IPS DF 6.9 (cell line): ENCODE measurements around the gene IL15.

Experiments used
- DNase-seq: peaks from one replicate; pipeline ENCODE4 v3.0.0-alpha.2; 2013; ENCODE audit warnings: low read depth, low spot score
- H3K27ac ChIP-seq: one replicate; pipeline ENCODE4 v1.5.1; 2013; ENCODE audit warnings: low read length, control low read depth
- H3K27me3 ChIP-seq: 2 replicates; pipeline ENCODE4 v1.6.1; 2013; ENCODE audit warnings: mild to moderate bottlenecking, low read length; ENCODE audit not compliant: control insufficient read depth, insufficient read depth
- H3K36me3 ChIP-seq: 2 replicates; pipeline ENCODE4 v1.6.1; 2013; ENCODE audit warnings: low read length; ENCODE audit not compliant: control insufficient read depth, insufficient read depth
- H3K4me1 ChIP-seq: 2 replicates; pipeline ENCODE4 v1.6.1; 2013; ENCODE audit warnings: low read length; ENCODE audit not compliant: control insufficient read depth, insufficient read depth
- H3K4me3 ChIP-seq: 2 replicates; pipeline ENCODE4 v1.5.1; 2013; ENCODE audit warnings: mild to moderate bottlenecking, low read length
- H3K9me3 ChIP-seq: 2 replicates; pipeline ENCODE4 v1.6.1; 2013; ENCODE audit warnings: low read length, inconsistent platforms; ENCODE audit not compliant: control insufficient read depth, insufficient read depth
- WGBS: extraction: QIAGEN DNeasy Blood & Tissue Kit; methylation state at CpG from one replicate; pipeline ENCODE4 v1.1.7; 2013; ENCODE audit warnings: mixed read lengths, missing lambda C conversion rate; ENCODE audit not compliant: insufficient read length, insufficient coverage; 5-methylcytosine and 5-hydroxymethylcytosine counted together

The IL15 gene

GRCh38 chr4:141761926-141762325, 125.5 kb downstream of the IL15 start:
- Histone ChIP-seq H3K27ac (no peak overlapping the region), H3K27me3 (no peaks in the 10 kb centered on the region), H3K4me1 (0 out of 2 replicates have a peak, but pooled peaks cover 1% of the 10 kb centered on the region), H3K9me3 (no peaks in the 10 kb centered on the region), H3K4me3 (no peak overlapping the region), H3K36me3 (no peaks in the 10 kb centered on the region)
- DNase-seq, result no peak
- no CpG with 5 or more reads among the region's 2 CpGs for WGBS

- DNase-seq, result no peak
- WGBS, result no CpG with 5 or more reads among the region's 2 CpGs
Measured at GRCh38 chr4:141763374-141763773, 127.0 kb downstream of the IL15 start.

DNA sequence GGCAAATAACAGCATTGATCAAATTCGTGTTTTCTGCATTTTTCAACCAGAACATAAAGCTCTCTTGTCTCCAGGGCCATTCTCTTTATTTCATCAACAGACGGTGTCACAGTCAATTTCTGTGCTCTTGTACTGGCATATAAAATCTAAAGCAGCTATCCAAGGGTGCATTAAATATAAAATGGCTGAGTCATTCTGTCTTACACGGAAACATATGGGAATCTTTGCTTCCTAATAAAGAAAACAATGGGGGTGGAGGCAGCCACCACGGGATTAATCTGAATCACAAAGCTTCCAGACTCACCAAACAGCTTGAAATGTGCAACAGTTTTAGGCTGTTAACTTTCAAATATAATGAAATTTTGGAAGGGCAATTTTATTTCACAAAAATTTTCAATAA, 132.6 kb downstream of the IL15 start:
- DNase-seq, result no peak
- Histone ChIP-seq H3K4me1 (no peaks in the 10 kb centered on the region; the same call in 1 of the 2 replicates), H3K9me3 (no peaks in the 10 kb centered on the region), H3K27ac (no peak overlapping the region), H3K4me3 (no peak overlapping the region), H3K36me3 (no peaks in the 10 kb centered on the region), H3K27me3 (no peaks in the 10 kb centered on the region)
- no CpG with 5 or more reads among the region's 4 CpGs for WGBS

More at GRCh38 chr4:141763374-141763773, 127.0 kb downstream of the IL15 start:
- Histone ChIP-seq H3K27ac (no peak overlapping the region), H3K36me3 (no peaks in the 10 kb centered on the region), H3K27me3 (no peaks in the 10 kb centered on the region), H3K9me3 (no peaks in the 10 kb centered on the region), H3K4me3 (no peak overlapping the region), H3K4me1 (no peaks in the 10 kb centered on the region)

GRCh38 chr4:141771889-141772830, 135.8 kb downstream of the IL15 start:
- no peaks in the 10 kb centered on the region; the same call in 1 of the 2 replicates for H3K4me1 ChIP-seq
- no peak overlapping the region for H3K4me3 ChIP-seq
- no peak overlapping the region for H3K27ac ChIP-seq
- DNase-seq, result no peak
- H3K9me3 ChIP-seq, result no peaks in the 10 kb centered on the region
- WGBS, result no CpG with 5 or more reads among the region's 10 CpGs
- no peaks in the 10 kb centered on the region for H3K27me3 ChIP-seq
- no peaks in the 10 kb centered on the region for H3K36me3 ChIP-seq

GRCh38 chr4:141772838-141773237, 136.5 kb downstream of the IL15 start:
- no peak for DNase-seq
- Histone ChIP-seq H3K4me1 (no peaks in the 10 kb centered on the region; the same call in 1 of the 2 replicates), H3K9me3 (no peaks in the 10 kb centered on the region), H3K27me3 (no peaks in the 10 kb centered on the region), H3K27ac (no peak overlapping the region), H3K36me3 (no peaks in the 10 kb centered on the region), H3K4me3 (no peak overlapping the region)
- WGBS, result no CpG with 5 or more reads among the region's 2 CpGs

DNA sequence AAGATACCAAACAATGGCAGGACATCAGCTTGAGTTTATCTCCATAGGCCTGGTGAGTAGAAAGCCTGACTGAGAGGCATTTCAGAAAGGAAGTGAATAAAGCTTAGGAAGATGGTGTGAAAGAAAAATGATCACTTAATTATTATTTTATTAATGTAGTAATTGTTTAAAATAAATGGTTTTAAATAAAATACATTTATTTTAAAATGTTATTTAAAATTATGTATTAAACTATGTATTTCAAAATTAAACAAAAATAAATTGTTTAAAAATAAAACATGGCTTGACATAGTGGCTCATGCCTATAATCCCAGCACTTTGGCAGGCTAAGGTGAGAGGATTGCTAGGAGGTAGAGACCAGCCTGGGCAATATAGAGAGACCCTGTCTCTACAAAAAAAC, 145.8 kb downstream of the IL15 start:
- DNase-seq, result no peak
- H3K4me1 ChIP-seq, result no peaks in the 10 kb centered on the region
- no peaks in the 10 kb centered on the region for H3K27me3 ChIP-seq
- no peak overlapping the region for H3K4me3 ChIP-seq
- no peak overlapping the region for H3K27ac ChIP-seq
- H3K9me3 ChIP-seq, result no peaks in the 10 kb centered on the region
- H3K36me3 ChIP-seq, result no peaks in the 10 kb centered on the region
